ENCODE results near the gene METTL23. TPM values are rescaled to one million over a fixed set of nuclear protein-coding genes. Genes with fewer than 3 reads are reported as not detected.

Gene METTL23
- polyA plus RNA-seq, 1 donor (not counting 4 experiments of a cell fraction or from before 2014, with no cell fraction given) = 48.3 TPM

- H3K36me3 ChIP-seq (ENCODE audit: control insufficient read depth in 2 of 2, extremely low read depth in 1 of 2, insufficient read depth in 2 of 2, low read length in 2 of 2) = peaks cover 17 to 34% of the 10 kb centered on the region in 2 experiments
- dilution Hi-C loops (cut with MboI; ENCODE audit: extremely low pct_ligation_motif_present, low sequenced_read_pairs) = no loop called here
- H4K20me1 ChIP-seq (ENCODE audit: control insufficient read depth, extremely low read depth, insufficient read depth, low read length) = no peaks in the 10 kb centered on the region
- H3K4me3 ChIP-seq (ENCODE audit: control insufficient read depth in 2 of 3, extremely low read depth in 1 of 3, insufficient read depth in 2 of 3, low read depth in 1 of 3, low read length in 3 of 3) = no peak overlapping the region
- no peak for FAIRE-seq
- DNase-seq (ENCODE audit: low read depth, low spot score) = no peak
- no peak overlapping the region for H3K27ac ChIP-seq (ENCODE audit: control insufficient read depth, insufficient read depth, low read length)
- no peak overlapping the region for H3K9ac ChIP-seq (ENCODE audit: control insufficient read depth, extremely low read depth, insufficient read depth, low read length)
- TF ChIP-seq EZH2 (IDR thresholded peaks at IDR 0.05; ENCODE audit: low read length) (no peak), CTCF (optimal IDR thresholded peaks at IDR 0.05 in 1 of 3, IDR thresholded peaks at IDR 0.05 in 1 of 3, conservative IDR thresholded peaks at IDR 0.05 in 1 of 3; ENCODE audit: extremely low read depth in 1 of 3, insufficient read depth in 2 of 3, low read length in 3 of 3) (no peak)
- peaks cover 18% of the 10 kb centered on the region for H3K4me1 ChIP-seq (ENCODE audit: control insufficient read depth, extremely low read depth, insufficient read depth, low read length)
- H3K9me1 ChIP-seq (ENCODE audit: control insufficient read depth, extremely low read depth, insufficient read depth, low read length) = no peaks in the 10 kb centered on the region
- H2AFZ ChIP-seq (ENCODE audit: control insufficient read depth, low read length) = no peak overlapping the region
- no peak overlapping the region for H3K4me2 ChIP-seq (ENCODE audit: control insufficient read depth, extremely low read depth, insufficient read depth, low read depth, low read length)
- H3K9me3 ChIP-seq (ENCODE audit: control insufficient read depth, low read depth, low read length) = no peaks in the 10 kb centered on the region
- H3K27me3 ChIP-seq (ENCODE audit: control insufficient read depth, extremely low read depth, insufficient read depth, low read length) = no peaks in the 10 kb centered on the region
- H3K79me2 ChIP-seq (ENCODE audit: control insufficient read depth, insufficient read depth, low read length) = peaks cover 17% of the 10 kb centered on the region
Measured at GRCh38 chr17:76713765-76714164, 12.9 kb upstream of the METTL23 start.

- TF ChIP-seq CTCF (optimal IDR thresholded peaks at IDR 0.05 in 1 of 3, IDR thresholded peaks at IDR 0.05 in 1 of 3, conservative IDR thresholded peaks at IDR 0.05 in 1 of 3; ENCODE audit: extremely low read depth in 1 of 3, insufficient read depth in 2 of 3, low read length in 3 of 3) (no peak), EZH2 (IDR thresholded peaks at IDR 0.05; ENCODE audit: low read length) (no peak)
- dilution Hi-C loops (cut with MboI; ENCODE audit: extremely low pct_ligation_motif_present, low sequenced_read_pairs) = no loop called here
- H3K4me1 ChIP-seq (ENCODE audit: control insufficient read depth, extremely low read depth, insufficient read depth, low read length) = peaks cover 13% of the 10 kb centered on the region
Measured at GRCh38 chr17:76714336-76714735, 12.3 kb upstream of the METTL23 start.

More at GRCh38 chr17:76714336-76714735, 12.3 kb upstream of the METTL23 start:
- H3K27ac ChIP-seq (ENCODE audit: control insufficient read depth, insufficient read depth, low read length) = no peak overlapping the region
- no peak overlapping the region for H3K4me3 ChIP-seq (ENCODE audit: control insufficient read depth in 2 of 3, extremely low read depth in 1 of 3, insufficient read depth in 2 of 3, low read depth in 1 of 3, low read length in 3 of 3)
- no peaks in the 10 kb centered on the region for H3K9me3 ChIP-seq (ENCODE audit: control insufficient read depth, low read depth, low read length)
- no peak overlapping the region for H2AFZ ChIP-seq (ENCODE audit: control insufficient read depth, low read length)
- no peaks in the 10 kb centered on the region for H3K27me3 ChIP-seq (ENCODE audit: control insufficient read depth, extremely low read depth, insufficient read depth, low read length)
- DNase-seq (ENCODE audit: low read depth, low spot score) (no peak), FAIRE-seq (no peak)
- H3K79me2 ChIP-seq (ENCODE audit: control insufficient read depth, insufficient read depth, low read length) = peaks cover 13% of the 10 kb centered on the region
- peaks cover 22 to 38% of the 10 kb centered on the region in 2 experiments for H3K36me3 ChIP-seq (ENCODE audit: control insufficient read depth in 2 of 2, extremely low read depth in 1 of 2, insufficient read depth in 2 of 2, low read length in 2 of 2)
- no peaks in the 10 kb centered on the region for H4K20me1 ChIP-seq (ENCODE audit: control insufficient read depth, extremely low read depth, insufficient read depth, low read length)
- no peaks in the 10 kb centered on the region for H3K9me1 ChIP-seq (ENCODE audit: control insufficient read depth, extremely low read depth, insufficient read depth, low read length)
- no peak overlapping the region for H3K4me2 ChIP-seq (ENCODE audit: control insufficient read depth, extremely low read depth, insufficient read depth, low read depth, low read length)
- no peak overlapping the region for H3K9ac ChIP-seq (ENCODE audit: control insufficient read depth, extremely low read depth, insufficient read depth, low read length)
